SK-N-MC (cell line): Measurements from ENCODE around the gene CTRB1.

ENCODE experiments used
- EZH2 ChIP-seq: fragments of 200-600 bp; sonication (generic); IDR thresholded peaks from one replicate; pipeline ENCODE4 v1.6.1; 2017; ENCODE audit warnings: antibody characterized with exemption
- POLR2AphosphoS5 ChIP-seq: IDR thresholded peaks from 2 replicates; pipeline ENCODE4 v1.6.1; 2012; ENCODE audit warnings: mild to moderate bottlenecking, low read depth, low read length, borderline replicate concordance

DNA sequence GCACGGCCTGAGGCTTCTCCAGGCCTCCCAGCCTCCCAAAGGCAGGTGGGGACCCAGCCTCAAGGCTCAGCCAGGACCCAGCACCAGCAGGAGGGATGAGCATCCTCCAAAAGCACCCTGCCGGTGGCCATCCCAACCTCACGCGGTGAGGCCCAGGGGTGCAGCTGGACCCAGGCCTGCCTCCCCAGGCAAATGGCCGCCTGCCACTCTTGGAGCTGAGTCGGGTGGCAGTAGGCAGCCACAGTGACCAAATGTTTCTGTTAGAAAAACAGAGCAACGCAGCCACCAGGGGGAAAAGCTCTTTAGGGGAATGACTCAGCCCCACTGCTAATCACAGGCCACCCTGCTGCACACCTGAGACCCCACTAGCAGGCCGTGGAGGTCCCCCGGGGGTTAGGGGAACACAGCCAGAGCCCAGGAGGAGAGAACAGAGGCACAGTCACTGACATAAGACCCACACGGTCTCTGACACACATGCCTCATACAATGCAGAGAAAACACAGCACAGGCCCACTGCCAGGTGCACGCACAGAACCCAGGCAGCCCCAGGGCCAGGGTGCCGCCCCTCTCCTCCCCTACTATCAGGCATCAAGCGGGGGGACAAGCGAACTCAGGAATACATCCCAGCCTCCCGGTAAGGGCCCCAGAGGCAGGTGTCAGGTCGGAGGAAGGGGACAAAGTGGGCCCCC lies 20.2 kb downstream of the CTRB1 start:
- TF ChIP-seq POLR2AphosphoS5: no peak
- no peak for TF ChIP-seq EZH2
